NCI-H2081 treated with DMSO at 0.1 percent for 48 hours (cell line): ENCODE results near the gene MLPH.

Experiments used
- DNase-seq: peaks from one replicate; lab custom pipeline; 2025; lab: John Stamatoyannopoulos, UW

Gene MLPH

GRCh38 chr2:237546040-237546875 lies 59.2 kb downstream of the MLPH start:
- DNase-seq: no peak

- no peak for DNase-seq
Observed at GRCh38 chr2:237546876-237547395, 59.9 kb downstream of the MLPH start.

- DNase-seq: no peak
Observed at GRCh38 chr2:237547841-237548416, 60.9 kb downstream of the MLPH start.

GRCh38 chr2:237549216-237549615 lies 62.2 kb downstream of the MLPH start:
- DNase-seq: no peak

- no peak for DNase-seq
Observed at GRCh38 chr2:237549643-237550415, 62.8 kb downstream of the MLPH start.

- no peak for DNase-seq
Observed at GRCh38 chr2:237551071-237551574, 64.1 kb downstream of the MLPH start.

GRCh38 chr2:237552908-237553307 lies 65.9 kb downstream of the MLPH start:
- DNase-seq: no peak

GRCh38 chr2:237553948-237554347 lies 66.9 kb downstream of the MLPH start:
- no peak for DNase-seq

GRCh38 chr2:237555560-237555959 lies 68.5 kb downstream of the MLPH start:
- no peak for DNase-seq

- no peak for DNase-seq
Observed at GRCh38 chr2:237556773-237557632, 70.0 kb downstream of the MLPH start.

GRCh38 chr2:237557633-237558015 lies 70.6 kb downstream of the MLPH start:
- DNase-seq: no peak

- no peak for DNase-seq
Observed at GRCh38 chr2:237558961-237559641, 72.0 kb downstream of the MLPH start.

GRCh38 chr2:237561221-237561620 lies 74.2 kb downstream of the MLPH start:
- DNase-seq: no peak

GRCh38 chr2:237563816-237564215 lies 76.8 kb downstream of the MLPH start:
- no peak for DNase-seq

GRCh38 chr2:237564526-237565131 lies 77.6 kb downstream of the MLPH start:
- DNase-seq: no peak

GRCh38 chr2:237565974-237566373 lies 78.9 kb downstream of the MLPH start:
- DNase-seq: no peak

GRCh38 chr2:237566401-237567235 lies 79.6 kb downstream of the MLPH start, which contains the start of gene PRLH:
Gene PRLH, plus strand, starts transcription at chr2:237566574. Its CDS starts 0 bp downstream, at chr2:237566574.
- no peak for DNase-seq

- no peak for DNase-seq
Observed at GRCh38 chr2:237567276-237568029, 80.4 kb downstream of the MLPH start.
